Activated T-cell treated with anti-CD3 and anti-CD28 coated beads, Interleukin-2, amount 50 U/mL, for 1 hour (primary cell): ENCODE data around the gene MAP2K1.

ENCODE experiments used
- DNase-seq: peaks from one replicate; pipeline ENCODE4 v3.0.0-alpha.2; 2020

The MAP2K1 gene

DNA sequence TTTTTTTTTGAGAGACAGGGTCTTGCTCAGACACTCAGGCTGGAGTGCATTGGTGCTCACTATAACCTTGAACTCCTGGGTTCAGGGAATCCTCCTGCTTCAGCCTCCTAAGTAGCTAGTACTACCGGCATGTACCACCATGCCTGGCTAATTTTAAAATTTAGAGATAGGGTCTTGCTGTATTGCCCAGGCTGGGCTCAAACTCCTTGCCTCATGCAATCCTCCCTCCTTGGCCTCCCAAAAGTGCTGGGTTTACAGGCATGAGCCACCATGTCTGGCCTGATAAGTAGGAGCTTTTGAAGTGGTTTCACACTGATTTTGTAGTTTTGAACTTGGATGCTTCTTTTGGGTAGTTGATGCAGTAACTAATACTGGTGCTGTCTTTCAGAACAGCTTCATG is 7.8 kb downstream of the MAP2K1 start:
- no peak for DNase-seq

GRCh38 chr15:66394915-66395314 is 8.2 kb downstream of the MAP2K1 start:
- no peak for DNase-seq

DNA sequence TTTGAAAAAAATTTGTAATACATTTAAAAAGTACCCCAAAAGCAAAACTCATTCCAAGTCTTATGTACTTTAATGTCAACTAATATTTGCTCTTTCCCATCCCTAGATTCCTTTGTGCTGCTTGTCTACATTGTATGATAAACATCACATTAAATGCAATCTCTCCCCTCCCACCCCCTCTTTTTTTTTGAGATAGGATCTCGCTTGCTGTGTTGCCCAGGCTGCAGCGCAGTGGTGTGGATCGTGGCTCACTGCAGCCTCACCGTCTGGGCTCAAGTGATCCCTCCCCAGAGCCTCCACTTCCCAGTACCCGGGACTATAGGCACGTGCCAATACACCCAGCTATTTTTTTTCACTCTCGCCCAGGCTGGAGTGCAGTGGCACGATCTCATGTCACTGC is 12.6 kb downstream of the MAP2K1 start:
- no peak for DNase-seq

- DNase-seq, result no peak
Observed at GRCh38 chr15:66400351-66400774, 13.7 kb downstream of the MAP2K1 start.

DNA sequence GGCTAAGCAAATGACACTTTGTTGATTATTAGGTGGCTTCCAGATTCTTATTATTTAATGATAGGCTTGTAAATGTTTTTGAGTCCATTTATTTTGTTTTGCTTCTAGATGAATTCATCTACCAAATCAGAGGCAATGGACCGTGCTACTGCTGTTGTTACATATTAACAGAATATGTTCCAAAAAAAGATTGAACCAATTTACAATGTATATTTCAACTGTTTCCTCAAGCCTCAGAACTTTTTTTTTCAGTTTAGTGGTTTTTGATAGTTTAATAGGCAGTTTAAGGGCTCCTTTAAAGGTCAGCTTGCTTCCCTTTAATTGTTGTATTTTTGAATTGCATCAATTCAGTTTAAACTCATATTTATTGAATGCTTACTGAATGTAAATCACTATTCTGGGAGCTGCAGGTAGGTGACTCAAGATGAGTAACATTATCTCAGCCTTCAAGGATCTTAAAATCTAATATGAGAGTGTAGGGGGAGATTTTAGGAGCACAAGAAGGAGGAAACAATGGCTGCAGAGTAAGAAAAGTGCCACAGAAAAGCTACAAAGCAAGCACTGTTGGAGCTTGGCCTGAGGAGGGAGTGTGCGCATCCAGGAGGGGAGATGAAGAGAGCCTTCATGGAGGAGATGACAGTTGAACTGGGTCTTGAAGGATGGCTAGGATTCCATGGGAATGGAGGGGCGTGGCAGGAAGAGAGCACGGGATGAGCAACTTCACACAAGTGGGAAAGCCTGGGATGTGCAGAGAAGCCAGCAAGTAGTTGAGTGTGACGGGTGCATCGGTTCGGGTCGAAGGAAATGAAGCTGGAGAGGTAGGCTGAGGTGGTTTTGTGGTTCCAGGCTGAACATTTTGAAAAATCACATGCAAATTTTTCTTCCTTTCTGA is 14.7 kb downstream of the MAP2K1 start:
- peak; percentile 23 for DNase-seq

GRCh38 chr15:66402761-66403284 is 16.1 kb downstream of the MAP2K1 start:
- no peak for DNase-seq

GRCh38 chr15:66403323-66403722 is 16.6 kb downstream of the MAP2K1 start:
- DNase-seq, result no peak

GRCh38 chr15:66404122-66404521 is 17.4 kb downstream of the MAP2K1 start:
- no peak for DNase-seq

DNA sequence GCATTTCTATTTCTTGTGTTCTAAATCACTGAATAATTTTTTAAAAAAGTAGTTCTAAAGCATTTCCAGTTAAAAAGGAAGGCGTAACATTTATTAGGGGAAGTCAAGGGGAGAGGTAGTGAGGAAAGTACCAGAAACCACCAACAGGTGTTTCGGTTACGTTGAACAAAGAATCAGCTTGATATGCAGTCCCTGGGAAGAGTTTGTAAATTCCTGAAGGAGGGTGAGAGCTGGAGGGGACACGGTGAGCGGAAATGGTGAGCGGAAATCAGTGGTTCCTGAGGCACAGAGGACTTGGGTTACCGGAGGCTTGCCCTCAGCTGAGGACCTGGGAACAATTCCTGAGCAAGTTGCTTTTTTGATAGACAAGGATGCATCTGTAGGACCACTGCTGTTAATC is 17.8 kb downstream of the MAP2K1 start:
- DNase-seq, result no peak

- DNase-seq, result no peak
Observed at GRCh38 chr15:66405007-66405406, 18.3 kb downstream of the MAP2K1 start.

- DNase-seq, result no peak
Observed at GRCh38 chr15:66405615-66406014, 18.9 kb downstream of the MAP2K1 start.

- DNase-seq, result no peak
Observed at GRCh38 chr15:66408254-66408653, 21.5 kb downstream of the MAP2K1 start.

- no peak for DNase-seq
Observed at GRCh38 chr15:66408675-66409282, 22.1 kb downstream of the MAP2K1 start.

DNA sequence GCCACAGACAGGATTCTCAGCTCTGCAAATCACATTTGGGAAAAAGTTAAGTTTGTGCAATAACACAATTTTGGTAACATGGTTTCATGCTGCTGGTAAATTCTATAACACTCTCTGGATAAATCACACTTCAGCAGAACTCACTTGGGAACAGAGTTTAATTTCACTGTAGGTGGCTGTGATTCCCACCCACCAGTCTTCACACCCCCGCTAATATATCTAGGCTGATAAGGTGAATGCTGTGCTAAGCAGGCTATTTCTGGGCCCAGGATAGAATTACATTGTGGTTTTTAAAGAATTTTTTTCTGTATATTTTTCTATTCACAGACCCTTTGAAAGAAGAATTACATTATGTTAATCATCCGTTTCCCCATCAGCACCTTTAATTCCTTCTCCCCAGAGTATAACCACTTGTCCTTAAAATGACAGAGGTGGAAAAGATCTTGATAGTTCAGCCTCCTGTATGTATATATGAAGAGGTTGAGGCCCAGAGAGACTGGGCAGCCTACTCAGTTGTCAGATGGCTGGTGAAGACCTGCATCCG is 22.9 kb downstream of the MAP2K1 start:
- no peak for DNase-seq

DNA sequence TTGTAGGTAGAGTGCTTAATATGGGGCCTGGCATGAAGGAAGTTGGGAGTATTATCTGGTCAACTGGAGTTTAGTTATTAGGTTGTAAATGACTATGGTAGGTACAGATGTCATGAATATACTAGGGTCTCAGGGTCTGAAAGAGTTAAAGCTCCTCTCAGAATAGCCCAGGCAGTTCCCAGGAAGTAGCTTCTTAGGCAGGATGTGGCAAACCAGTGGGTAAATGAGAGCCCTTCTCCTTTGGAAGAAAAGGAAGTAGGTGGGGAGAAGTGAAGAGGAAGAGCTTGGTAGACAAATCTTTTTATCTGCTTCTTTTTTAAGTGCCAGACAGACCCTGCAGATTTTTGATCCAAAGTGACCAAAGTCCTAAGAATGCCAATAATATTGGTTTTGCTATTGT is 24.5 kb downstream of the MAP2K1 start:
- DNase-seq, result no peak

DNA sequence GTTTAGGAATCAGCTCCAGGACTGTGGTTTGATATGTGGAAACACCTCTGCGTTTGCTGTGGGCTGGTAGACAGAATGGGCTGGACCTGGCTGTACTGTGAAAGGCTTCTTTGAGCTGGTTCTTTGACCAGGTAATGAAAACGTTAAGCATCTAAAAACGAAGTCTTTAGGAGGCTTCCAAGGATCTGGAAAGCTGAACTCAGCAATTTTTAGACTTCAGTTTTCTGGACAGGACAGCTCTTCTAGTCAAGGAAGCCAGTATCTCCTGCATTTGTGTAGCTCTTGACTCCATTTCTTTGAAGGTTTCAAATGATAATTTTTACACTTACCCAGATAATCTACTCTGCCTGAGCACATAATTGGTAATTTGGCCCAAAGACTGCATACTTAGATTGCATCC is 25.5 kb downstream of the MAP2K1 start:
- no peak for DNase-seq

DNA sequence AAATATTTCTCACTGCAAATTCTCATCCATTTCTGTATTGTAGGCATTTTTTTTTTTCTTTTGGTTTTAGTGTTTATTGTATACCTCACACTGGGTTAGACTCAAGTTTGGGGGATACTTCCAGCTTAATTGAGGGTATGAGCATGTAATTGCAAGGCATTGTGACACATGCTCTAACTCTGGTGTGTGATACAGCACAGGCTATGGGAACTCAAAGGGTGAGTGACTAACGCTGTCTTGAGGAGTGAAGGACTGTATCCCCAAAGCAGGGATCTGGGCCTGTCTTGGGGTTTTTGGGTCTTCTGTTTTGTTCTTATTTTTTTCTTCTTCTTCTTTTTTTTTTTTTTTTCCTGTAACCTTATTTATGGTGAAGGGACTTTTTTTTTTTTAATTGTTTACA is 26.9 kb downstream of the MAP2K1 start:
- no peak for DNase-seq

DNA sequence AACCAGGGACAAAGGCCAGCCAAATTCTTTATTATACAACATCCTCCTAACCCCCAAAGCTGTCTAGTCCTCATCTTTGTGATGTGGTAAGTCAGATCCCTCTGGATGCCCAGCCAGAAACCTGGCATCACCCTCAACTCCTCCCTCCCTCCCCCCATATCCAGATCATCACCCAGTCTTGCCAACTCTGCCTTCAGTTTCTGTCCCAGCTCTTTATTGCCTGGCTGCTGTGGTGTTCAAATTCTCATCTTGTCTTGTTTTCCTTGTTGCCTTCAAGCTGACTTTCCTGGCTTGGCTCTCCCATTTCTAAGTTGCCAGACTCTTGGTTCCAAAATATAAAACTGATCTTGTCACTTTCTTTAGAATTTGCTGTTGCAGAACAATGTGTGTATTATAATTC is 28.6 kb downstream of the MAP2K1 start:
- no peak for DNase-seq

- no peak for DNase-seq
Observed at GRCh38 chr15:66417736-66418135, 31.0 kb downstream of the MAP2K1 start.

GRCh38 chr15:66419471-66419870 is 32.8 kb downstream of the MAP2K1 start:
- DNase-seq, result no peak

- no peak for DNase-seq
Observed at GRCh38 chr15:66422347-66422746, 35.6 kb downstream of the MAP2K1 start.

DNA sequence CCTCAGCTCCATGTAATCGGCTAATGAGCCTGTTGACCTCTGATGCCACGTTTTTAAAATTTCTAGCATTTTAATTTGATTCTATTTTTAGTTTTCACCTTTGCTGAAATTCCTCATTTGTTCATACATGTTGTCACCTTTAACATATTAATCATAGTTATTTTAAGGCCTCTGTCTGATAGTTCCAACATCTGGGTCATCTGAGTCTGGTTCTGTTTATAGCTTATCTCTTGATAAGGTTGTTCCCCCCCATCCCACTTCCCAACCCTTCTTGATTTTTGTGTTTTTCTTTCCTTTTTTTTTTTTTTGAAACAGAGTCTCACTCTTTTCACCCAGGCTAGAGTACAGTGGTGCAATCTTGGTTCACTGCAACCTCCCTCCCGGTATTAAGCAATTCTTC is 36.4 kb downstream of the MAP2K1 start:
- DNase-seq, result no peak

GRCh38 chr15:66424963-66425612 is 38.4 kb downstream of the MAP2K1 start:
- no peak for DNase-seq
